Lower leg skin (tissue), 4 donors: Measurements from ENCODE around the gene INPP4A. TPM values are rescaled to one million over a fixed set of nuclear protein-coding genes. Genes with fewer than 3 reads are reported as not detected.
"Not testable (repeated sequence)": the region's sequence is repeated elsewhere in the genome, so short reads cannot be mapped to it uniquely, and the experiment has no call there.

Experiments
- DNase-seq, 2 donors: peaks; one replicate each; pipeline ENCODE4 v3.0.0-alpha.2; 2019; ENCODE audit warnings: low spot score in 2 of 2
- H3K4me3 ChIP-seq: fragments of 200-600 bp; sonication (generic); 2 replicates; pipeline ENCODE4 v1.5.1; 2017; ENCODE audit warnings: mild to moderate bottlenecking, low read depth; ENCODE audit not compliant: poor library complexity, severe bottlenecking
- CTCF ChIP-seq, 3 donors: fragments of 450-650 bp; IDR thresholded peaks; one replicate each; pipeline ENCODE4 v1.5.1; 2016; ENCODE audit warnings: antibody characterized with exemption in 3 of 3, mild to moderate bottlenecking in 3 of 3, moderate library complexity in 2 of 3
- POLR2A ChIP-seq, 2 donors: fragments of 450-650 bp; IDR thresholded peaks; one replicate each; pipeline ENCODE4 v1.6.1; 2016 to 2017; ENCODE audit warnings: antibody characterized with exemption in 2 of 2, mild to moderate bottlenecking in 1 of 2, moderate library complexity in 1 of 2
- WGBS, 2 donors: methylation state at CpG; one replicate each; pipeline ENCODE4 v1.1.5; 2018; 5-methylcytosine and 5-hydroxymethylcytosine counted together
- intact Hi-C: fragments of 100-400 bp; cut with DNase I; formaldehyde crosslinking; loops from one replicate; pipeline ENCODE4 v1.15.0; 2023; ENCODE audit warnings: low total_unique reads
- total RNA-seq, 4 donors: library from RNA; depleted of rRNA; stranded (reverse); fragments of >200 nt; gene quantifications; one replicate each; pipeline ENCODE4 v1.1.0, GENCODE V29; 2016

INPP4A gene
- total RNA-seq, 4 donors from 2014 or later = 6.7 to 15.5 (median 10.7) TPM

- intact Hi-C loops = no loop called here
- DNase-seq = no peak
- TF ChIP-seq POLR2A (IDR thresholded peaks at IDR 0.05) = no peak
- no peak for TF ChIP-seq CTCF (IDR thresholded peaks at IDR 0.05)
- H3K4me3 ChIP-seq = no peak overlapping the region
Observed at GRCh38 chr2:98432145-98432544, 12.5 kb upstream of the INPP4A start.

DNA sequence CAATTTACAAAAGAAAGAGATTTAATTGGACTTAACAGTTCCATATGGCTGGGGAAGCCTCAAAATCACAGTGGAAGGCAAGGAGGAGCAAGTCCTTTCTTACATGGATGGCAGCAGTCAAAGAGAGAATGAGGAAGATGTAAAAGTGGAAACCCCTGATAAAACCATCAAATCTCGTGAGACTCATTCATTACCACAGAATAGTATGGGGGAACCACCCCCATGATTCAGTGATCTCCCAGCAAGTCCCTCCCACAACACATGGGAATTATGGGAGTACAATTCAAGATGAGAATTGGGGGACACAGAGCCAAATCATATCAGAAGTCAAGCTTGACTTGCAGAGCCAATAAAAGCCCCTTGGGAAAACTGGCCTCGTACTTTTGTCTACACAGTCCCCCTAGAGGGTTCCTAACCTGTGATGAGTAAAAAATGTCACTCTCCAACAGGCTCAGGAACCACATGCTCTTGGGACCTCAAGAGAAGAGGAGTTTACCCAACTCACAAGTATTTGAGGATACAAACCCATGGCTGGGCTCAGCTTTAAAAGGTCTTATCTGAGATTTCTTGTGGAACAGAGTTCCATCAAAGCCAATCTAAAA lies 11.2 kb upstream of the INPP4A start:
- H3K4me3 ChIP-seq = no peak overlapping the region
- WGBS, 2 donors = 74 to 75% methylated on average over 2 of the region's 2 CpGs
- no peak for DNase-seq
- TF ChIP-seq CTCF (IDR thresholded peaks at IDR 0.05) (no peak), POLR2A (IDR thresholded peaks at IDR 0.05) (no peak)
- intact Hi-C loops = no loop called here

- DNase-seq = no peak
- H3K4me3 ChIP-seq = no peak overlapping the region
- intact Hi-C loops = no loop called here
- TF ChIP-seq POLR2A (IDR thresholded peaks at IDR 0.05) (no peak), CTCF (IDR thresholded peaks at IDR 0.05) (no peak)
- 82 to 90% methylated on average over 3 of the region's 3 CpGs for WGBS, 2 donors
Observed at GRCh38 chr2:98434492-98434891, 10.2 kb upstream of the INPP4A start.

DNA sequence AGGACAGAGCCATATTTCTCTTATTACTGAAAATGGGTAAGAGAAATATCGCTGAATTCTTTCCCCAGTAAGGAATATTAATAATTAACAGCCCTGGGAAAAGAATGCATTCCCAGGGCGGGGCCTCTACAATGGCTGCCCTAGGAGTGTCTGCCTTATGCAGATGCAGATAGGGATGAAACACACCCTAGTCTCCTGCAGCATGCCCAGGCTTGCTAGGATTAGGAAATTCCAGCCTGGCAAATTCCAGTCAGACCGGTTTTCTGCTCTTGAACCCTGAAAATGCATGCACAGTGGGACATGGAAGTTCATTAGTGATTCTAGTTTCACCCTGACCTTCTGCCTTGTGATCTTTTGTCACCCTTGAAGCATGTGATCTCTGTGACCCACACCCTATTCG lies 9.0 kb upstream of the INPP4A start:
- WGBS, 2 donors = 78 to 79% methylated on average over 4 of the region's 4 CpGs
- H3K4me3 ChIP-seq, DNase-seq, intact Hi-C loops: not testable (repeated sequence)

DNA sequence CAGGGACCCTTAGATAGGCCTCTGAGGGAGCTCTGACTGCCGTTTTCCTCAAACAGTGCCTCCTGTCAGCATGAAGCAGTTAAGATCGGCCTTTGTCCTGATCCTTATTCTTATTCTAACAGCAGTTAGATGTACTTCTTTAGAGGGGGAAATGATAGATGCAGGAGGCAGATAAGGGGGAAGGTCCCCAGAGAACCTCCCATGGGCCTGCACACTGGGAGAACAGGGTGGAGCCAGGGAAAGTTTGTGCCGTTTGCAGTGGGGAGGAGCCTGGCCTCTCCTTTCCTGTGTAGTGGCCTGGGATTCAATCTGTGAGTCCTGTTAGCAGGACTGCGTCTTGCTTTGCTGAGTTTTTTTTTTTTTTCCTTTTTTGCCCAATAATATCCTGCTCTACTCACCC lies 7.9 kb upstream of the INPP4A start:
- TF ChIP-seq POLR2A (IDR thresholded peaks at IDR 0.05) = no peak
- no peak for TF ChIP-seq CTCF (IDR thresholded peaks at IDR 0.05)
- intact Hi-C loops = no loop called here
- 63 to 71% methylated on average over 4 of the region's 4 CpGs for WGBS, 2 donors
- no peak overlapping the region for H3K4me3 ChIP-seq
- DNase-seq = no peak

GRCh38 chr2:98438190-98439133 lies 6.2 kb upstream of the INPP4A start:
- WGBS, 2 donors = 53 to 59% methylated on average over 1 of the region's 1 CpG
- H3K4me3 ChIP-seq = no peak overlapping the region
- intact Hi-C loops = no loop called here
- TF ChIP-seq CTCF (IDR thresholded peaks at IDR 0.05) (no peak), POLR2A (IDR thresholded peaks at IDR 0.05) (no peak)
- DNase-seq = peak in 1 of 2 donors; percentile 25
